GM20000 (cell line): ENCODE measurements around the gene XPC.

Experiments used
- DNase-seq: peaks from one replicate; pipeline ENCODE4 v3.0.0; 2012; ENCODE audit warnings: low spot score
- CTCF ChIP-seq: IDR thresholded peaks from 2 replicates; pipeline ENCODE4 v1.5.1; 2012; ENCODE audit warnings: mild to moderate bottlenecking, control low read depth; ENCODE audit errors: extremely low read depth, missing control alignments

The XPC gene

DNA sequence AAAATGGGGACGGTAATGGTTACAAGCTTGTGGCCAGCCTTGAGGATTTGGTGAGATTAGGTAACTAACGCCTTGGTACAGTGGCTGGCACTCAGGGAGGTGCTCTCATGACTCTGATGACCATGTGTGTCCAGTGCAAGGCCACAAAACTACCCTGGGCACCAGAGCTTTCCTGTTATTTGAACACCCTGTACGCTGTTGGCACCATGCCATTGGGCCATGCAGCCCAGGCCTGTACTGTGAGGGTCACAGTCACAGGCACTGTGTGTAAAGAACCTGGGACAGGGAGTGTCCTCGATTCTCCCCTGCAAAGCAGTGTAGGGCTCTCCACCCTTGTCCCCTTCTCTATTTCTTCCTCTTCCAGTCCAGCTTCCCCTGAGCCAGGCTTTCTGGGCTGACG, 47.3 kb downstream of the XPC start:
- TF ChIP-seq CTCF: no peak

GRCh38 chr3:14130707-14131106, 47.7 kb downstream of the XPC start:
- no peak for DNase-seq
- no peak for TF ChIP-seq CTCF

More for the DNA sequence above, 47.3 kb downstream of the XPC start:
- no peak for DNase-seq

GRCh38 chr3:14130230-14130629, 48.2 kb downstream of the XPC start:
- DNase-seq: no peak
- TF ChIP-seq CTCF: no peak

- TF ChIP-seq CTCF: no peak
Observed at GRCh38 chr3:14129296-14129695, 49.1 kb downstream of the XPC start.

GRCh38 chr3:14128724-14129123, 49.7 kb downstream of the XPC start:
- no peak for TF ChIP-seq CTCF
- no peak for DNase-seq

More at GRCh38 chr3:14129296-14129695, 49.1 kb downstream of the XPC start:
- no peak for DNase-seq

DNA sequence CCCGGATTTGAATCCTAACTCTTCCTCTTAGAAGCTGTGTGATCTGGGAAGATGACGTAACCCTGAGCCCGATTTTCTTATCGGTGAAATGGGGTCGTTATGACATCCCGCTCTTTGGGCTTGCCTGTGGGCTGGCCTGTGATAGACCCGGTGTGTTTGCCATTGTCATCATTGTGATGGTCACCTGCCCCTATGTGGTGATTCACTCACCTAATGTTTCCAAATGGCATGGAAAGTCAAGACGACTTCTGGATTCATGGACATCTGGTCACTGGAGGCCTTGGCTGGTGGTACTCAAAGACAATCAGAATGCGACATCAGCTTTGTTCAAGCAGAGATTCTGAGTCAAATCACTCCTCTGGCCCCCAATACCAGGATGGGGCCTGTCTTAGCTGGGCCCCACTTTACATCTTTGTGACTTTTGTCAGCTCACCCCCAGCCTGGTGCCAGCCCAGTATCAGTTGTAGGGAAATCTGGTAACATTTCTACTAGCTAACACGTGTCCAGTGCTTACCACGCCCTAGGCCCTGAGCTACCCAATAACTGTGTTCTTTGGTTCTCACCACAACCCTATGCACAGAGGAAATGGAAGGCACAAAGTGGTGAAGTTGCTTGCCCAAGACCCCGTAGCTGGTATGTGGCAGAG, 50.8 kb downstream of the XPC start:
- DNase-seq: no peak
- no peak for TF ChIP-seq CTCF

GRCh38 chr3:14126887-14127505, 51.4 kb downstream of the XPC start:
- TF ChIP-seq CTCF: no peak
- no peak for DNase-seq
